Measurements from ENCODE around the gene UNC119B.

The UNC119B gene

DNA sequence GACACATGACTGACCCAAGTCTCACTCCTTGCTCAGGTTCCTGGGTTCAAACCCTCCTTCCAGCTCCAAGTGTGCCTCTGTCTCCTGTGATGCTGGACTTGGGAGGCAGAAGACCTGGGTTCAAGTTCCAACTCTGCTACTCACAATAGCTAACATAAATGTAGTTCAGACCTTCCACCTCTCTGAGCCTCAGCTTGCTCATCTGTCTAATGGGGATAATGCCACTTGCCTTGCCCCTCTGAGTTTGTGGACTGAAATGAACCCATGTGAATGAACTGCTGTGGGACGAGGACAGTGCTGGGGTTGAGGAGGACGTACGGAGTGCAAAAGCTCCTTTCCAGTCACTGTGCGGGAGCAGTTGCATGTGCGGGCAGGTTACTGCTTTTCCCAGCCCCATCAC is 56.3 kb downstream of the UNC119B start:
- DNase-seq (ENCODE audit: low read depth, low spot score) = no peak

DNA sequence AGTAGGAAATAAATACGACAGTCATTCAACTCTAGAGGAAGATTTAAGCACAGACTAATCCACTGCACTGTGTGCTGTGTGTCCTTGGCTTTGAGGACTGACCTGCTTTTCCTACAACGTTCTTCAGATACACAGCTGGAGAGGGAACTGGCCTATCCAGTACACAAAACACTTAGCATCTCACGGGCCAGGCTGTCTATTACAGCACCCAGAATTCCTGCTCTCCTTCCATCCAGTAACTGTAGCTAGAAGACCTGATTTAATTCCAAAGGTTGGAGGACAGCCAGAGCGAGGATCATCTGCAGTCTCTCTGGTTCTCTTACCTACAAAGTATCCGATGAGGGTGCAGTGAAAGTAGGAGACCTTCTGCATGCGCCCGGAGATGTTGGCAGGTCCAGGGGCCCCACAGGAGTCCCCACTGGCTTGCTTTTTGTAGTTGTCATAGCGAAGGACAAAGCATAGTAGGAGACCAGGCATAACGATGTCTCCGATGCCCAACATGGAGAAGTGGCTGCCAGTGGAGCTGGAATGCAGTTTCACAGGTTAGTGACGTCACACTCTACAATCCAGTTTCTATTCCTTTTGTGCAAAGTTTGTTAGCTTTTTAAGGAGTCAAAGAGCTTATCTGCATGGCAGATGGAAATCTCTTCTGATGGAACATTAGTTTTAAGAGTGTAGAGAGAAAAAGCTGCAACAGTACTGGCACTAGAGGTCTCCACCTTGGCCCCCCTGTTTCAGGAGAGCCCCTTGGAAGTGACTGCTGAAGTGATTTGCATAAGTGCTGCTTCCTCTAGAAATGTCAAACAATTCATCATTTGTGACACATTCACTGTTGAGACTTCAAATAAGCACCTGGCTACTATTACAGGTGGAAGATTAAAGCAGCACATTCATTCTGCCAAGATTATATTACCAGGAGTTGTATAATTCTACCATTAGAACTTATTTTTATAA is 57.1 kb downstream of the UNC119B start:
- DNase-seq (ENCODE audit: low read depth, low spot score) = no peak

DNA sequence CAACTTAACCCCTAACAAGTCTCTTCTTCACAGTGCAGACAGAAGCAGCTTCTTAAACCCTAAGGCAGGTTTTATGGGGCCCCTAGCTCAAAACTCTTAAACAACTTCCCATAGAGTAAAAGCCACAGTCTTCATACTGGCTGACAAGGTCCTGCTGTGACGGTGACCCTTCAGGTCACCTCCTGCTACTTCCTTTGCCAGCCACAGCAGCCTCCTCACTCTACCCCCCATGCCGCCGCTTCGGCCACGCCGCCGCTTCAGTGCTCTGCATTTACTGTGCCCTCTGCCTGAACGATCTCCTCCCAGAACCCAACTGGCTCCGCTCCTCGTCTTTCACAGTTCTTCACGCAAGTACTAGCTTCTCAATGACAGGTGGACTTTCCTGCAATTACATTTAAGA is 60.8 kb downstream of the UNC119B start:
- peak; percentile 52 for DNase-seq (ENCODE audit: low read depth, low spot score)

Data from brain pericyte (primary cell).